Daoy (cell line): ENCODE data around the gene HMCN2. TPM values are rescaled to one million over a fixed set of nuclear protein-coding genes. Genes with fewer than 3 reads are reported as not detected.
"Not testable (repeated sequence)": the region's sequence is repeated elsewhere in the genome, so short reads cannot be mapped to it uniquely, and the experiment has no call there.

Source experiments
- DNase-seq: peaks from one replicate; pipeline ENCODE4 v3.0.0-alpha.2; 2015; ENCODE audit warnings: low read depth
- total RNA-seq: library from RNA; depleted of rRNA; stranded (reverse); fragments of >200 nt; shearing (Covaris generic); gene quantifications from 2 replicates; pipeline ENCODE4 v1.2.3, GENCODE V29; 2014

The HMCN2 gene
- total RNA-seq, 1 experiment from 2014 or later, result 0.06 TPM

- DNase-seq, result no peak
Observed at GRCh38 chr9:130387905-130388304, 122.3 kb downstream of the HMCN2 start.

GRCh38 chr9:130390390-130390789 is 124.8 kb downstream of the HMCN2 start:
- DNase-seq, result no peak

- DNase-seq, result no peak
Observed at GRCh38 chr9:130390986-130391385, 125.4 kb downstream of the HMCN2 start.

- DNase-seq, result no peak
Observed at GRCh38 chr9:130391866-130392265, 126.3 kb downstream of the HMCN2 start.

GRCh38 chr9:130393681-130394071 is 128.1 kb downstream of the HMCN2 start:
- no peak for DNase-seq

GRCh38 chr9:130394320-130394719 is 128.8 kb downstream of the HMCN2 start:
- DNase-seq, result no peak

GRCh38 chr9:130394814-130395470 is 129.4 kb downstream of the HMCN2 start:
- no peak for DNase-seq

GRCh38 chr9:130395810-130396435 is 130.4 kb downstream of the HMCN2 start:
- DNase-seq, result no peak

- DNase-seq, result no peak
Observed at GRCh38 chr9:130396581-130396980, 131.0 kb downstream of the HMCN2 start.

- DNase-seq, result no peak
Observed at GRCh38 chr9:130398487-130399240, 133.1 kb downstream of the HMCN2 start.

GRCh38 chr9:130399768-130400167 is 134.2 kb downstream of the HMCN2 start:
- no peak for DNase-seq

GRCh38 chr9:130400870-130401269 is 135.3 kb downstream of the HMCN2 start:
- DNase-seq, result no peak

- not testable (repeated sequence) for DNase-seq
Observed at GRCh38 chr9:130401742-130402141, 136.2 kb downstream of the HMCN2 start.

- DNase-seq, result no peak
Observed at GRCh38 chr9:130402243-130402642, 136.7 kb downstream of the HMCN2 start.

- no peak for DNase-seq
Observed at GRCh38 chr9:130402645-130403440, 137.3 kb downstream of the HMCN2 start.

- DNase-seq, result no peak
Observed at GRCh38 chr9:130405657-130406257, 140.2 kb downstream of the HMCN2 start.

- no peak for DNase-seq
Observed at GRCh38 chr9:130406278-130406895, 140.8 kb downstream of the HMCN2 start.

GRCh38 chr9:130407916-130408663 is 142.5 kb downstream of the HMCN2 start:
- DNase-seq, result no peak

GRCh38 chr9:130408669-130409068 is 143.1 kb downstream of the HMCN2 start:
- DNase-seq, result no peak

GRCh38 chr9:130409246-130409645 is 143.7 kb downstream of the HMCN2 start:
- no peak for DNase-seq
